Retinal pigment epithelial cell (primary cell): Measurements from ENCODE around the gene C11orf21.

Experiments
- DNase-seq: peaks from one replicate; pipeline ENCODE4 v3.0.0-alpha.2; 2010; ENCODE audit warnings: low read depth
- H3K4me3 ChIP-seq: 2 replicates; pipeline ENCODE4 v1.5.1; 2011; ENCODE audit warnings: mild to moderate bottlenecking, low read length, control low read depth, moderate library complexity
- TF ChIP-seq, protein P1 (sequence below): conservative IDR thresholded peaks from 2 replicates; pipeline ENCODE4 v1.5.1; 2011; ENCODE audit warnings: low read depth, low read length, control low read depth, inconsistent platforms

C11orf21 gene

DNA sequence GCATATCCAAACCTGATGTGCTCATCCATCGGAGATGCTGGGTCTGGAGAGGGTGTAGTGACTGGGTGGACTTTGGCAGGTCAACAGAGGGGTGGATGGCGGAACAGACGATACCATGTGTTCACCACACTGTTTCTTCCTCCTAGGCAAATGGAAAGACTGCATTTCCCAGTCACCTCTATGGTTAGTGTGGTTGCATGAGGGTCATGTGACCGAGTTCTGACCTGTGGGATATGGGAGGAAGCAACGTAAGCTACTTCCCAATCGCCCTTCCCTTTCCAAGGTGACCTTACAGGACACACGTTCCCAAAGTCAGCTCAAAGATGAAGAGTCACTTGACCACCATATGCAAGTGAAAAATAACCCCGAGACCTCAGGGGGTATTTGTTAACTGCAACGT, 27.8 kb upstream of the C11orf21 start:
- H3K4me3 ChIP-seq, result no peak overlapping the region
- DNase-seq, result no peak
- TF ChIP-seq, protein P1, sequence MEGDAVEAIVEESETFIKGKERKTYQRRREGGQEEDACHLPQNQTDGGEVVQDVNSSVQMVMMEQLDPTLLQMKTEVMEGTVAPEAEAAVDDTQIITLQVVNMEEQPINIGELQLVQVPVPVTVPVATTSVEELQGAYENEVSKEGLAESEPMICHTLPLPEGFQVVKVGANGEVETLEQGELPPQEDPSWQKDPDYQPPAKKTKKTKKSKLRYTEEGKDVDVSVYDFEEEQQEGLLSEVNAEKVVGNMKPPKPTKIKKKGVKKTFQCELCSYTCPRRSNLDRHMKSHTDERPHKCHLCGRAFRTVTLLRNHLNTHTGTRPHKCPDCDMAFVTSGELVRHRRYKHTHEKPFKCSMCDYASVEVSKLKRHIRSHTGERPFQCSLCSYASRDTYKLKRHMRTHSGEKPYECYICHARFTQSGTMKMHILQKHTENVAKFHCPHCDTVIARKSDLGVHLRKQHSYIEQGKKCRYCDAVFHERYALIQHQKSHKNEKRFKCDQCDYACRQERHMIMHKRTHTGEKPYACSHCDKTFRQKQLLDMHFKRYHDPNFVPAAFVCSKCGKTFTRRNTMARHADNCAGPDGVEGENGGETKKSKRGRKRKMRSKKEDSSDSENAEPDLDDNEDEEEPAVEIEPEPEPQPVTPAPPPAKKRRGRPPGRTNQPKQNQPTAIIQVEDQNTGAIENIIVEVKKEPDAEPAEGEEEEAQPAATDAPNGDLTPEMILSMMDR, result no peak

DNA sequence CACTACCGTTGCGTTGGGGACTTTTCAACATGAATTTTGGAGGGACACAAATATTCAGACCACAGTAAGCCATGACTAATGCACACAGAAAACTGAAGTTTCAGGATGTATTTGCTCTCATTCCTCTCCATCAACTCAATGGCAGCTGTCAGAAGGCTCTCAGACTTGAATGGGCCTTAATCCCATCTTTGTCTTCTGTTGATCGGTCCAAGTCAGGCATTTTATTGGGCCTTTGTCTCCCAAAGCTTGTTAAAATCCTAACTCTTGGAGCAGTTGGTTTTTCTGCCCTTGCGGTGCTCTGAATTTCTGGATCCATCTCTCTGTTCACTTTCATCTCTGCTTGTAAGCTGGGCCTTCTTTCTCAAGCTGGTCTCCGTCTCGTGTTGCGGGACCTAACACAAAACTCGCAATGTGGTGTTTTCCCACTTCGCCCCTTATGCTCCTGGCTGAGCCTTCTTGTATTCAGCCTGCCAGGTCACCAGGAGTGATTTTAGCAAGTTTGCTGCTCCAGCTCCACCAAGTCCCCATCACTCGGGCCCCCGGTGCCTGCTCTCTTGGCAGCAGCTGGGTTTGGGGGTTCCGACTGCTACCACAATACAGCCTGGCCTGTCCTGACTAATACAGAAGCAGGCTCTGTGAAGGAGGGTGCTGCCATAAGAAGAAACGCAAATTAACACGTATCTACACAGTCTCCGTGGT, 27.1 kb upstream of the C11orf21 start:
- TF ChIP-seq, protein P1, result no peak
- no peak overlapping the region for H3K4me3 ChIP-seq
- DNase-seq, result no peak

DNA sequence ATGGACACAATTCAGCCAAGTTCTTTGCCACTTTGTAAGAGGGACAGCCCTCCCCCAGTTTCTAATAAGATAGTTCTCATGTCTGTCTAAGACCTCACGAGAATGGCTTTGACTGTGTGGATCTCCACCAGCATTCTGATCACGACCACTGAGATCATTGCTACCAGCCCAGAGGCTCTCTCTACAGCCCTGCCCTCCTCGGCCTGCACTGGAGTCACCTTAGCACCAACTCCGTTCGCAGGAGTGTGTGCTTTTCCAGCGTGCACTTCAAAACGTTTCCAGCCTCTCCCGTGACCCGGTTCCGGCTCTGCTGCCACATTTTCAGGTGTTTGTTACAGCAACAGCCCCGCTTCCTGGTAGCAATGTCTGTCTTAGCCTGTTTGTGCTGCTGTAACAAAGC, 26.3 kb upstream of the C11orf21 start:
- H3K4me3 ChIP-seq, result no peak overlapping the region
- no peak for DNase-seq
- TF ChIP-seq, protein P1, result no peak

DNA sequence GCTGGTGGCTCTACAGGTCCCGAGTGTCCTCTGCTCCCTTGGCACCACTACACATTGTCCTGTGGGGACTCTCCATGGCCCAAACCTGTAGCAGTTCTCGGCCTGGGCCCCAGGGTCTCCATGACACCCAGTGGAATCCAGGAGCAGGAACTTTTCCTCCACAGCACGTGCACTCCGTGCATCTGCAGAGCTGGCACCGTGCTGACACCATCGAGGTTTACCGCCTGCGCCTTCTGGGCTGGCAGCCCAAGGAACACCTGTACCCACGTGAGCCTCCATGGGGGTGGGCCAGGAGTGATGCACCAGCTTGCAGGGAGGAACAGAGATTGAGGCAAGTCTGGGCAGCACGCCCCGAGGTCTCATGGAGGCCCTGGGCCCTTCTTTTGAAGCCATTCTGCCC, 25.3 kb upstream of the C11orf21 start:
- TF ChIP-seq, protein P1, result no peak
- no peak overlapping the region for H3K4me3 ChIP-seq

DNA sequence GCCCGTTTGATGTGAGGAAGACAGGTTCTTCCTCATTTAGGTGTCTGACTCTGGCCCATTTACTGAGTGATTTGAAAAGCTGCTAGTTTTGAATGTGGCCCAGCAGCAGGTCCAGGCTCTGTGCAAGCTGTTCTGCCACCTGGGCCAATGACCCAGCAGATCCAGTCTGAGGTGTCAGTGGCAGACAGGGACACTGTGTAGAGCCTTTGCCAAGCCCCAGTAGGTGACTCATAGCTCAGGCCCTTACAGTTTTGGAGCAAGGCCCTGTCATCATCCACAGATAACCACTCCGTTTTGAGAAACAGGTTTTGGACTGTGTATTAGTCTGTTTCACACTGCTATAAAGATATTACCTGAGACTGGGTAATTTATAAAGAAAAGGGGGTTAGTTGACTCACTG, 24.0 kb upstream of the C11orf21 start:
- no peak for DNase-seq
- no peak overlapping the region for H3K4me3 ChIP-seq
- TF ChIP-seq, protein P1, result no peak

More for the DNA sequence above, 25.3 kb upstream of the C11orf21 start:
- no peak for DNase-seq

GRCh38 chr11:2325123-2325522, 23.4 kb upstream of the C11orf21 start:
- TF ChIP-seq, protein P1, result no peak
- no peak overlapping the region for H3K4me3 ChIP-seq
- DNase-seq, result no peak

GRCh38 chr11:2321311-2321683, 19.6 kb upstream of the C11orf21 start:
- TF ChIP-seq, protein P1, result no peak
- H3K4me3 ChIP-seq, result no peak overlapping the region
- no peak for DNase-seq
